ENCODE measurements around the gene BABAM1. TPM values are rescaled to one million over a fixed set of nuclear protein-coding genes. Genes with fewer than 3 reads are reported as not detected.
A peak's percentile ranks its signal among the peaks of the same experiment; 100 is the strongest.

BABAM1 gene
- total and polyA plus RNA-seq, 10 of the 15 experiments (the other 5 are each of a cell fraction or from before 2014, with no cell fraction given): 11.9 to 154 (median 103) TPM

- no peak for TF ChIP-seq CHD1 (IDR thresholded peaks at IDR 0.05; ENCODE audit: low read depth, low read length)
- TF ChIP-seq KLF5 (IDR thresholded peaks at IDR 0.05; ENCODE audit: partially characterized antibody): no peak
- no peak for TF ChIP-seq SMAD5 (IDR thresholded peaks at IDR 0.05; ENCODE audit: low read depth)
- no peak for TF ChIP-seq EGR1 (IDR thresholded peaks at IDR 0.05; ENCODE audit: borderline replicate concordance in 1 of 2, low read depth in 2 of 2, low read length in 2 of 2)
- TF ChIP-seq NR2F1 (conservative IDR thresholded peaks at IDR 0.05): no peak
- TF ChIP-seq NBN (IDR thresholded peaks at IDR 0.05): no peak
Observed at GRCh38 chr19:17307876-17308377, 40.7 kb downstream of the BABAM1 start (continued).

- H3K79me2 ChIP-seq (ENCODE audit: control insufficient read depth, insufficient read depth, low read length): peaks cover 37% of the 10 kb centered on the region
- H3K36me3 ChIP-seq (ENCODE audit: control insufficient read depth in 2 of 2, insufficient read depth in 2 of 2, low read length in 1 of 2): peaks cover under 1 to 9% of the 10 kb centered on the region in 2 experiments; a peak in 3 of 4 replicates
- in situ Hi-C loops (cut with MboI) (no loop called here), intact Hi-C loops (cut with micrococcal nuclease; ENCODE audit: unreplicated experiment) (loop anchor here (1.0 to 10.0 kb wide), 2 partner anchors 25 to 415 kb away; partner anchors contain the start of gene ANO8)
- peak within 1 kb of the TSS; percentile 72 for H2AFZ ChIP-seq (ENCODE audit: control insufficient read depth, low read depth, low read length)
- H3K4me2 ChIP-seq (ENCODE audit: control insufficient read depth, insufficient read depth): peak within 1 kb of the TSS; percentile 98
- ChIA-PET SMC1A (ENCODE audit: uncharacterized antibody, unreplicated experiment) (interaction anchor here (1.0 to 2.0 kb wide), 3 partner anchors 16 to 27 kb away, joined by 4 to 6 read pairs (median 5); no protein-coding TSS in a partner anchor), RAD21 (ENCODE audit: unreplicated experiment) (interaction anchor here (0.8 to 1.5 kb wide), 13 partner anchors 12 to 110 kb away, joined by 3 to 9 read pairs (median 4); partner anchors contain the start of genes ANO8, BABAM1, BST2 and USE1), CTCF (interaction anchor here (0.8 to 1.8 kb wide), 7 partner anchors 23 to 111 kb away, joined by 3 to 9 read pairs (median 4); partner anchors contain the start of gene BABAM1), POLR2A (interaction anchor here (0.5 to 2.9 kb wide), 13 partner anchors 12 to 110 kb away, joined by 3 to 24 read pairs (median 4); partner anchors contain the start of genes ANO8, BABAM1, BST2 and MVB12A)
- ATAC-seq (peak; percentile 87), FAIRE-seq (peak; percentile 100), DNase-seq (ENCODE audit: low read depth, low spot score) (peak; percentile 100)
- H3K9me3 ChIP-seq (replicated peaks; ENCODE audit: control insufficient read depth, insufficient read depth, low read length): no peaks in the 10 kb centered on the region
- peak within 1 kb of the TSS; percentile 96 for H3K4me3 ChIP-seq
- H3K4me1 ChIP-seq (ENCODE audit: control insufficient read depth, insufficient read depth, low read length): peaks cover 20% of the 10 kb centered on the region
- TSS peak; percentile 65 for BruUV-seq (replicated peaks)
- H3K9ac ChIP-seq (ENCODE audit: control insufficient read depth, insufficient read depth, low read length): peak within 1 kb of the TSS; percentile 80
- H4K20me1 ChIP-seq (ENCODE audit: control insufficient read depth, insufficient read depth): peaks cover 3% of the 10 kb centered on the region; the same call in 1 of the 2 replicates
- WGBS (ENCODE audit: insufficient coverage, insufficient replicate concordance, low lambda C conversion rate, missing lambda C conversion rate): 1% methylated on average over 42 of the region's 46 CpGs
- peak within 1 kb of the TSS; percentile 88 for H3K27ac ChIP-seq (ENCODE audit: control insufficient read depth, insufficient read depth)
- H3K27me3 ChIP-seq (replicated peaks in 1 of 2; ENCODE audit: control insufficient read depth in 2 of 2, insufficient read depth in 2 of 2, low read length in 1 of 2): no peaks in the 10 kb centered on the region
- TF ChIP-seq YY1 (IDR thresholded peaks at IDR 0.05; ENCODE audit: low read depth, low read length): peak; percentile 89
- peak; percentile 97 for TF ChIP-seq CHD2 (IDR thresholded peaks at IDR 0.05; ENCODE audit: borderline replicate concordance, low read depth, low read length)
- TF ChIP-seq HSF1 (IDR thresholded peaks at IDR 0.05; ENCODE audit: low read depth, low read length): 0 out of 2 replicates have a peak, but pooled peaks have one; percentile 40
- no peak for TF ChIP-seq KLF5 (IDR thresholded peaks at IDR 0.05; ENCODE audit: partially characterized antibody)
- 0 out of 2 replicates have a peak, but pooled peaks have one; percentile 34 for TF ChIP-seq NBN (IDR thresholded peaks at IDR 0.05)
- TF ChIP-seq ZZZ3 (IDR thresholded peaks at IDR 0.05; ENCODE audit: control insufficient read depth, insufficient read length, low read depth): no peak
- peak; percentile 88 for TF ChIP-seq NFYA (IDR thresholded peaks at IDR 0.05; ENCODE audit: borderline replicate concordance, low read depth, low read length)
- no peak for TF ChIP-seq ZBTB33 (IDR thresholded peaks at IDR 0.05)
- peak; percentile 100 for TF ChIP-seq SP1 (IDR thresholded peaks at IDR 0.05; ENCODE audit: low read depth, low read length)
- peak; percentile 59 for TF ChIP-seq RELA (IDR thresholded peaks at IDR 0.05; ENCODE audit: borderline replicate concordance, partially characterized antibody)
- no peak for TF ChIP-seq ZNF274 (IDR thresholded peaks at IDR 0.05; ENCODE audit: insufficient read depth, insufficient read length)
- peak in 1 of 2 experiments; percentile 31; a peak in 1 of 4 replicates for TF ChIP-seq BHLHE40 (IDR thresholded peaks at IDR 0.05; ENCODE audit: borderline replicate concordance in 1 of 2, low read depth in 2 of 2, low read length in 1 of 2)
- peak; percentile 99 for TF ChIP-seq ZNF622 (IDR thresholded peaks at IDR 0.05)
- TF ChIP-seq HCFC1 (IDR thresholded peaks at IDR 0.05; ENCODE audit: low read length): peak; percentile 91
Observed at GRCh38 chr19:17309198-17309964, 42.1 kb downstream of the BABAM1 start, which contains the start of gene DDA1. Gene DDA1 (plus strand): TSS chr19:17309563. CDS start chr19:17309655, 92 bp downstream.

Data from GM12878 (cell line).